Gastroesophageal sphincter (tissue), 4 donors: ENCODE measurements around the gene CHGA. TPM values are rescaled to one million over a fixed set of nuclear protein-coding genes. Genes with fewer than 3 reads are reported as not detected.

Experiments used
- ATAC-seq: fragments of 150-250 bp; one replicate; pipeline ENCODE4 v1.9.1; 2016; ENCODE audit warnings: mild to moderate bottlenecking, moderate library complexity
- H3K27ac ChIP-seq, 4 donors: fragments of 200-600 bp; sonication (generic) in 3 of 4; 1 replicate in 3 of 4; 2 replicates in 1 of 4; pipeline ENCODE4 v1.5.1; 2016 to 2019
- H3K27me3 ChIP-seq: fragments of 200-600 bp; sonication (generic); one replicate; pipeline ENCODE4 v1.5.1; 2019
- H3K36me3 ChIP-seq, 2 donors: fragments of 200-600 bp; sonication (generic); one replicate each; pipeline ENCODE4 v1.5.1; 2019; ENCODE audit warnings: control low read depth in 1 of 2
- H3K4me1 ChIP-seq, 3 donors: fragments of 200-600 bp; sonication (generic); 1 replicate in 2 of 3; 2 replicates in 1 of 3; pipeline ENCODE4 v1.5.1; 2016 to 2019; ENCODE audit warnings: control low read depth in 2 of 3
- H3K4me3 ChIP-seq, 2 donors: fragments of 200-600 bp; sonication (generic); one replicate each; pipeline ENCODE4 v1.5.1; 2019; ENCODE audit warnings: mild to moderate bottlenecking in 1 of 2, moderate library complexity in 1 of 2
- H3K9me3 ChIP-seq, 3 donors: fragments of 200-600 bp; sonication (generic); one replicate each; pipeline ENCODE4 v1.5.1; 2017 to 2019; ENCODE audit warnings: control low read depth in 2 of 3
- CTCF ChIP-seq, 4 experiments: fragments of 200-600 bp in 2 of 4; fragments of 450-650 bp in 2 of 4; sonication (generic) in 1 of 4; IDR thresholded peaks; one replicate each; pipeline ENCODE4 v1.5.1; 2017 to 2019; ENCODE audit warnings: antibody characterized with exemption in 4 of 4, mild to moderate bottlenecking in 2 of 4, moderate library complexity in 2 of 4
- EP300 ChIP-seq: sonication (generic); formaldehyde crosslinking; IDR thresholded peaks from one replicate; pipeline ENCODE4 v1.6.1; 2017; ENCODE audit warnings: antibody characterized with exemption, mild to moderate bottlenecking
- POLR2A ChIP-seq, 2 donors: fragments of 450-650 bp; IDR thresholded peaks; one replicate each; pipeline ENCODE4 v1.6.1; 2017; ENCODE audit warnings: antibody characterized with exemption in 2 of 2, mild to moderate bottlenecking in 2 of 2, moderate library complexity in 1 of 2
- POLR2AphosphoS5 ChIP-seq: sonication (generic); formaldehyde crosslinking; IDR thresholded peaks from one replicate; pipeline ENCODE4 v1.6.1; 2017; ENCODE audit warnings: antibody characterized with exemption
- WGBS, 2 donors: methylation state at CpG; one replicate each; pipeline ENCODE4 v1.1.5; 2018; ENCODE audit warnings: low coverage in 1 of 2; 5-methylcytosine and 5-hydroxymethylcytosine counted together
- total RNA-seq, 4 donors: library from RNA; depleted of rRNA; stranded (reverse); fragments of >200 nt; gene quantifications; one replicate each; pipeline ENCODE4 v1.1.0, GENCODE V29; 2016

The CHGA gene
- total RNA-seq, 4 donors from 2014 or later = 1.8 TPM; not detected in 1

DNA sequence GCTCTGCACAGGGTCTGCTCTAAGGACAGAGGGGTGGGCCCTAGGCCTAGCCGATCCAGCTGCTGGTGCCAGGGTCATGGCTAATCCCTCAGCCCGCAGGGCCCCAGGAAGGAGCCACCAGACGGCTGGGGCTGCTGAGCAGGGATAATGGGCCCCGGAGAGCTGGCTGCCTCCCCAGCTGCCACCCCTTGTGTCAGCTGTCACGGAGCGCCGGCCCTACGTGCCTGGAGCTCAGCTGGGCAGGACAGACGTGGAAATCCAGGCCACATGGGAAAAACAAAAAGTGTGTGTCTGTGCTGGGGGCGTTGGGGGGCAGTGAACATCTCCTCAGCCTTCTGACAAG lies 36.2 kb downstream of the CHGA start:
- no peak for TF ChIP-seq POLR2A (IDR thresholded peaks at IDR 0.05)
- no peak for TF ChIP-seq CTCF (IDR thresholded peaks at IDR 0.05)
- TF ChIP-seq POLR2AphosphoS5 = no peak
- TF ChIP-seq EP300 = no peak
- 82% methylated on average over 9 of the region's 10 CpGs; no CpG with 5 or more reads in 1 of the 2 donors for WGBS, 2 donors
- Histone ChIP-seq H3K9me3 (no peaks in the 10 kb centered on the region), H3K36me3 (peaks cover 0 to 84% of the 10 kb centered on the region in 2 donors), H3K27me3 (no peaks in the 10 kb centered on the region), H3K27ac (peak overlapping the region in 3 of 4 donors; percentile 14 to 83 (median 19)), H3K4me3 (no peak overlapping the region), H3K4me1 (peaks cover 5 to 43% (median 7%) of the 10 kb centered on the region in 3 donors)
- no peak for ATAC-seq

GRCh38 chr14:92959761-92960680 lies 37.1 kb downstream of the CHGA start:
- H3K27ac ChIP-seq = peak overlapping the region in 3 of 4 donors; percentile 6 to 83 (median 19)
- no peak for ATAC-seq
- H3K4me1 ChIP-seq = peaks cover 12 to 52% (median 15%) of the 10 kb centered on the region in 3 donors
- no peaks in the 10 kb centered on the region for H3K9me3 ChIP-seq
- no peaks in the 10 kb centered on the region for H3K27me3 ChIP-seq
- no peak overlapping the region for H3K4me3 ChIP-seq
- no peak for TF ChIP-seq POLR2A (IDR thresholded peaks at IDR 0.05)
- no peak for TF ChIP-seq EP300
- TF ChIP-seq CTCF (IDR thresholded peaks at IDR 0.05) = no peak
- no peak for TF ChIP-seq POLR2AphosphoS5
- 83 to 90% methylated on average over 8 to 11 of the region's 30 CpGs for WGBS, 2 donors
- H3K36me3 ChIP-seq = peaks cover 0 to 77% of the 10 kb centered on the region in 2 donors

GRCh38 chr14:92960706-92961566 lies 38.0 kb downstream of the CHGA start:
- Histone ChIP-seq H3K36me3 (peaks cover 0 to 67% of the 10 kb centered on the region in 2 donors), H3K27ac (peak overlapping the region in 1 of 4 donors; percentile 83), H3K4me3 (no peak overlapping the region), H3K9me3 (no peaks in the 10 kb centered on the region), H3K4me1 (peaks cover 12 to 57% (median 15%) of the 10 kb centered on the region in 3 donors), H3K27me3 (no peaks in the 10 kb centered on the region)
- TF ChIP-seq POLR2A (IDR thresholded peaks at IDR 0.05) (no peak), POLR2AphosphoS5 (no peak), EP300 (no peak), CTCF (IDR thresholded peaks at IDR 0.05) (no peak)
- WGBS, 2 donors = 40% methylated on average over 1 of the region's 18 CpGs; no CpG with 5 or more reads in 1 of the 2 donors
- ATAC-seq = no peak

DNA sequence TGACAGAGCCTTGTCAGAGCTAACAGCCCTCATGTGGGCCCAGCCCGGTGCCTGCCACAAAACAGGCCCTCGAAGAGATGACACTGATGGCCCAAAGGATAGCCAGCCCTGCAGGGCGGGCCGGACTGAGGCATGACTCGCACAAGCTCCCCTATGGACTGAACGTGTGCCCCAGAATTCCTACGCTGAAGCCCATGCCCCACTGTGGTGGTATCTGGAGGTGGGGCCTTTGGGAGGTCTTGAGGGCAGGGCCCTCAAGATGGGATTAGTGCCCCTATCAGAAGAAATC lies 38.6 kb downstream of the CHGA start:
- TF ChIP-seq CTCF (IDR thresholded peaks at IDR 0.05) (no peak), POLR2A (IDR thresholded peaks at IDR 0.05) (no peak), EP300 (no peak), POLR2AphosphoS5 (no peak)
- H3K4me1 ChIP-seq = peaks cover 12 to 57% (median 15%) of the 10 kb centered on the region in 3 donors
- no peaks in the 10 kb centered on the region for H3K9me3 ChIP-seq
- peaks cover 0 to 62% of the 10 kb centered on the region in 2 donors for H3K36me3 ChIP-seq
- 80% methylated on average over 1 of the region's 7 CpGs; no CpG with 5 or more reads in 1 of the 2 donors for WGBS, 2 donors
- no peak for ATAC-seq
- no peaks in the 10 kb centered on the region for H3K27me3 ChIP-seq
- no peak overlapping the region for H3K4me3 ChIP-seq
- H3K27ac ChIP-seq = peak overlapping the region in 1 of 4 donors; percentile 83
